ENCODE data around the gene OLA1. TPM values are rescaled to one million over a fixed set of nuclear protein-coding genes. Genes with fewer than 3 reads are reported as not detected.

The OLA1 gene
- total RNA-seq, 1 donor from 2014 or later, result 123 TPM

GRCh38 chr2:174121612-174122011, 126.7 kb downstream of the OLA1 start:
- no peak for DNase-seq (ENCODE audit: low read depth, low spot score)

GRCh38 chr2:174121175-174121574, 127.2 kb downstream of the OLA1 start:
- DNase-seq (ENCODE audit: low read depth, low spot score), result no peak

- no peak for DNase-seq (ENCODE audit: low read depth, low spot score)
Observed at GRCh38 chr2:174120346-174120745, 128.0 kb downstream of the OLA1 start.

GRCh38 chr2:174117951-174118930, 130.1 kb downstream of the OLA1 start:
- no peak for DNase-seq (ENCODE audit: low read depth, low spot score)

GRCh38 chr2:174112073-174112472, 136.3 kb downstream of the OLA1 start:
- DNase-seq (ENCODE audit: low read depth, low spot score), result no peak

- DNase-seq (ENCODE audit: low read depth, low spot score), result no peak
Observed at GRCh38 chr2:174108579-174108978, 139.8 kb downstream of the OLA1 start.

- no peak for DNase-seq (ENCODE audit: low read depth, low spot score)
Observed at GRCh38 chr2:174106736-174107135, 141.6 kb downstream of the OLA1 start.

GRCh38 chr2:174094542-174094941, 153.8 kb downstream of the OLA1 start:
- DNase-seq (ENCODE audit: low read depth, low spot score), result no peak

- no peak for DNase-seq (ENCODE audit: low read depth, low spot score)
Observed at GRCh38 chr2:174090476-174090875, 157.9 kb downstream of the OLA1 start.

- no peak for DNase-seq (ENCODE audit: low read depth, low spot score)
Observed at GRCh38 chr2:174088706-174089460, 159.4 kb downstream of the OLA1 start.

GRCh38 chr2:174086708-174087107, 161.6 kb downstream of the OLA1 start:
- no peak for DNase-seq (ENCODE audit: low read depth, low spot score)

- DNase-seq (ENCODE audit: low read depth, low spot score), result no peak
Observed at GRCh38 chr2:174085781-174086180, 162.6 kb downstream of the OLA1 start.

GRCh38 chr2:174083843-174084458, 164.4 kb downstream of the OLA1 start:
- no peak for DNase-seq (ENCODE audit: low read depth, low spot score)

- no peak for DNase-seq (ENCODE audit: low read depth, low spot score)
Observed at GRCh38 chr2:174080672-174081121, 167.6 kb downstream of the OLA1 start.

- no peak for DNase-seq (ENCODE audit: low read depth, low spot score)
Observed at GRCh38 chr2:174078275-174078674, 170.1 kb downstream of the OLA1 start.

- DNase-seq (ENCODE audit: low read depth, low spot score), result no peak
Observed at GRCh38 chr2:174076975-174077374, 171.4 kb downstream of the OLA1 start.

- DNase-seq (ENCODE audit: low read depth, low spot score), result no peak
Observed at GRCh38 chr2:174076040-174076439, 172.3 kb downstream of the OLA1 start.

GRCh38 chr2:174074831-174075230, 173.5 kb downstream of the OLA1 start:
- no peak for DNase-seq (ENCODE audit: low read depth, low spot score)

GRCh38 chr2:174072857-174073256, 175.5 kb downstream of the OLA1 start:
- DNase-seq (ENCODE audit: low read depth, low spot score), result no peak

- DNase-seq (ENCODE audit: low read depth, low spot score), result no peak
Observed at GRCh38 chr2:174072069-174072468, 176.3 kb downstream of the OLA1 start.

GRCh38 chr2:174071321-174071720, 177.0 kb downstream of the OLA1 start:
- DNase-seq (ENCODE audit: low read depth, low spot score), result no peak

- no peak for DNase-seq (ENCODE audit: low read depth, low spot score)
Observed at GRCh38 chr2:174070281-174070680, 178.1 kb downstream of the OLA1 start.
